Glomerular visceral epithelial cell (primary cell): ENCODE measurements around the gene SNTG2.

Experiments
- DNase-seq: peaks from one replicate; pipeline ENCODE4 v3.0.0-alpha.2; 2016; ENCODE audit errors: extremely low spot score

Gene SNTG2

DNA sequence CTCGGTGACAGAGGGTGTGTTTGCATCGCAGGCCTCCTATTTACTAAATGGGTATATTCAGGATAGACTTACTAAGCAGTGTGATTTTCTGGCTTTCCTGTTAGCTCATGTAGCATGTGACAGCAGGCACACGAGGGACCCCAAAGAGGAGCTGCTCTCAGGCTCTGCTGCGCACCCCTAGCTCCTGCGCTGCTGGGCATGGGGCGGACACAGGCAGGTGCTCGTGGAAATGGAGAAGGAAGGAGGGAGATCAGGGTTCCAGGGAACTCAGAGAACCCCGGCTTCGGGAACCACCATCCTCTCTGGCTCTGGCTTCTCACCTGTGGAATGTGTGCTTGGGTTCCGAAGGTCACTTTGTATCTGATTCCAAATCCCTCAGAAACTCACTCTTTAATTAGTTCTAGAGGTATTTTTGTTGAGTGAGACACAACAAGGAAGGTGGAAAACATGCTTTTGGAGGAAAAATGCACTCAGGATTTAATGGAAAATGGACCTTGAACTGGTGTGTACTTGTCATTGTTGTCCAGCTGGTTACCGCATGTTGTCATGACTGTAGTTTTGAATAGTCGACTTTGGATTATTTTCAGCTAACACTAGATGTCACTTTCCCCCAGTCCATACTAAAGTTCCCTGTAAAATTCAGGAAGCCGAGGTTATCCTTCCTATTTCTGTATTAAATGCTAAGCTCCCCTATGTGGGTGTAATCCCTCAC lies 3.5 kb downstream of the SNTG2 start:
- DNase-seq = no peak

DNA sequence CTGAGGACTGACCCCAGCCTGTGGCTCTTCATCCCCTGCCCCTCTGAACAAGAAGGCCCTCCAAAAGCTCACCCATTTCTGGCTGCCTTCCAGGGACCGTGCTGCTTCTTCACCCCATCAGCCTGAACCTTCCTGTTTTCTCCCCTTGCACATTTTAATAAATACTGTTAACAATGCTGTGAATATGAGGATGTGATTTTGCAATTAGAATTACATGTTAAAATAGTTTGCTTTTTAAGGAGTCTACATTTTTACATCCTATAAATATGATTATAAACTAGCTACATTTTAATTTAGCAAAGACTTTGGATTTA lies 4.0 kb downstream of the SNTG2 start:
- no peak for DNase-seq

DNA sequence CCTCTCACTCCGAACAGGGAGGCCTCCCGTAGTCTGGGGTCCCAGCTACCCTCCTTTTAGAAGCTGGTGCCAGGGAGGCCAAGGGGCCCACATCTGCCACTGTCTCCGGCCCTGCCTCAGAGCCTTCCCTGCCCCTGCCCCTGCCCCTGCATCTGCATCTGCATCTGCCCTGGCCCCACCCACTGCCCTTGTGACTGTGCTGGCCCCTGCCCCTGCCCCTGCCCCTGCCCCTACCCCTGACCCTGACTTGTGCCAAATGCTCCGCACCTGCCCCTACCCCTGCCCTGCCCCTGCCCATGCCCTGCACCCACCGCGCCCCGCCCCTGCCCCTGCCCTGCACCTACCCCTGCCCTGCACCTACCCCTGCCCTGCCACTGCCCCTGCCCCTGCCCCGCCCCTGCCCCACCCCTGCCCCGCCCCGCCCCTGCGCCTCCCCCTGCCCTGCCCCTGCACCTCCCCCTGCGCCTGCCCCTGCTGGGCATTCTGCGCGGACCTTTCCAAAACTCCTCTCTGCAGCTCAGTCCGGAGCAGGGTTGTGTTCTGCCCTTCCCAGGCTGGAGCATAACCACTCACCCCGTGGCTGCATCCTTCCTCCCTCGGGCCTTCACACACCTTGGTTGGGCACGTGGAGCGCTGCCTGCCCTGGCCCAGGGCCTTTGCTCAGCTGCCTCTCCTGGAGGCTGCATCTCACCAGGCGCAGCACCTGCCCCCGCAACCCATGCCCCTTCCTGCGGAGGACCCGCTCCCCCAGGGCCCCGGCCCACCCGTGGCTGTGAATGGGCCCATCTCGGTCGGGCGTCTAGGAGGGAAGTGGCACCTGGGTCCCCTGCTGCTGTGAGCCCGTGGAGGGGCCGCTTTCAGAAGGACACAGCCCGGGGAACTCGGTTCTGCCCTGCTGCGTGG lies 5.4 kb downstream of the SNTG2 start:
- no peak for DNase-seq

DNA sequence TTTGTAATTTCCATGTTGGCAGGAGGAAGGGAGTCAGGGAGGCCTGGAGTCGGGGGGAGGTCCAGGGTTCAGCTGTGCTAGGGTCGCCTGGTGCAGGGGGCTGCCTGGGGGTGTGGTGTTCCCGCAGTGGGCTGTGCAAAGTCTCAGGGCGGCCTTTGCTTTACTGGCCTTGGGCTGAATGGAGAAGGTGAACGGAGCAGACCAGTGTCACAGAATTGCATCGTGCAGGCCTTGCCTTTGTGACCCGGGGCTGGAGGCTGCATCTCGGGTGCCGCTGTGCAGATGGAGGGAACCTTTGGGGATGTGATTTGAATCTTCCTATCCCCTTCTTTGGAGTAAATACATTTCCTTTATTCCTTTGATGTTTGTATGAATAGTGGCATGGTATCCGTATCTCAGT lies 8.8 kb downstream of the SNTG2 start:
- no peak for DNase-seq

DNA sequence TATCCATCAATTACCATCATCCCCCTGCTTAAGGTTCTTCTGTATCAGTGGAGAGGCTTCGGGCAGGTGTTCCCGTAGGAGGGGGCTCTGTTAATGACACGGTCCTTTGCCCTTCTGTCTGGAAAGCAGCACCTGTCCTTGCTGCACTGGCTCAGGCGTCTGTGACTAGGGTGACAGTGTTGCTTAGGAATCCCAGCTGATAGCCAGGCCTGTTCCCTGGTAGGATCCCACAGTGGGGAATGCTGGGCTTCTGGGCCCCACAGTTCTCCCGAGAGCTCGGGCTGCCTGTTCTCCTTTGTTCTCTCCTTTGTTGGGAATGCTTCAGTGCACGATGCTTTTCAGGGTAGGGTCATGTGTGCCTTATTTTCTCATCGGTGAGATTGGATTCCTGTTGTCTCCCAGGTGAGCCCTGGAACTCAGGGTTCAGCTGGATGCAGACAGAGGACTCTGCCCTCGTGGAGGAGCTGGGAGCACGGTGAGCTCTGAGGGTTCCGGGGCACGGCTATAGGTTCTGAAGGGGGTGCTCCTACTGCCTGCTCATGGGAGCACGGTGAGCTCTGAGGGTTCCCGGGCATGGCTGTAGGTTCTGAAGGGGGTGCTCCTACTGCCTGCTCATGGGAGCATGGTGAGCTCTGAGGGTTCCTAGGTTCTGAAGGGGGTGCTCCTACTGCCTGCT lies 9.6 kb downstream of the SNTG2 start:
- DNase-seq = no peak

DNA sequence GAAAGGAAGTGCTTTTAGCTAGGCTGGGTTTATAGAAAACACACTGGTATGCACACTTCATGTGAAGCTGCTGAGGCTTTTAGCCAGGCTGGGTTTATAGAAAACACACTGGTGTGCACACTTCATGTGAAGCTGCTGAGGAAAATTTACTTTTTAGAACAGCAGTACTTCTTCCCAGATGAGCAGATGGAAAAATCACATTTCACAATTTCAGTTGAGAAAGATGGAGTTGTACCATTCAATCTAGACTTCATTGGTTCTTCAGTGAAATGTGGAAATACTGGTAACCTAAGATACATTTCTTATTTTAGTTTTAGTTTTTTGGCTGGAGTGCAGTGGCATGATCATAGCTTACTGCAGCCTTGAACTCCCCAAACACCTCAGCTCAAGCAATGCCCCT lies 11.1 kb downstream of the SNTG2 start:
- no peak for DNase-seq

DNA sequence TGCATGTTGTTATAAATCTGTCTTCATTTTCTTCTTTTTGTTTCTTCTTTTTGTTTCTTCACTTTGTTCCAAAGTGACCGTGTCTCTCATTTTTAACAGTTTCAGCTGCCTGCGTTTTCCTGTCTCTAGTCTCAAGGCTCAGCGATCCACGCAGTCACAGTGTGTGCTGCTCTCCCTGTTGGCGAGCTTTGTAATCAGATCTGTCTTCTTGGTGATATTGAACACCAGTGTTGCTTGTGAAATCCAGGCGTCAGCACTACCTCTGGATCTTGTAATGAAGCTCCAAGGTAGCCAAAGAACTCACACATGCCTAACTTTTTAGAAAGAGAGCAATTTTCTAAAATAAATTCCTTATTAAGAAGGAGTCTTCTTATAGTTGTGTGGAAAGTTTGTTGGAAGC lies 13.2 kb downstream of the SNTG2 start:
- DNase-seq = no peak

DNA sequence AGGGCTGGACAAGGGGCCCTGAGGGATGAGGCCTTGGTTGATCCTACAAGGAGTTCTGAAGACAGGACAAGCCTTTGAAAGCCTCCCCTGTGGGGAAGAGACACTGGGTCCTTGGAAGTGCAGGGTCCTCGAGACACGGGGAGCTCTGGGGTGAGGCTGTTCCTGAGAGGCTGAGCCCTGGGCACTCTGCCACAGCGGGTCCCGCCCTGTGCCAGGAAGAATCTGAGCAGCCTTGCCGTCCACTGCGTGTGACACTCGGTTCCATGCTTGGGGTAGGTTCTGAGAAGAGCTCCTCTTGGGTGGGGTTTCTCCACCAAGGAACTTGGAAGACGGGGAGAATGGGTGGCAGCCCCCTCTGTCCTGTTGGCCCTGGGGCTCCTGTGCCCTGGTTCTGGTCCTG lies 13.9 kb downstream of the SNTG2 start:
- DNase-seq = no peak

DNA sequence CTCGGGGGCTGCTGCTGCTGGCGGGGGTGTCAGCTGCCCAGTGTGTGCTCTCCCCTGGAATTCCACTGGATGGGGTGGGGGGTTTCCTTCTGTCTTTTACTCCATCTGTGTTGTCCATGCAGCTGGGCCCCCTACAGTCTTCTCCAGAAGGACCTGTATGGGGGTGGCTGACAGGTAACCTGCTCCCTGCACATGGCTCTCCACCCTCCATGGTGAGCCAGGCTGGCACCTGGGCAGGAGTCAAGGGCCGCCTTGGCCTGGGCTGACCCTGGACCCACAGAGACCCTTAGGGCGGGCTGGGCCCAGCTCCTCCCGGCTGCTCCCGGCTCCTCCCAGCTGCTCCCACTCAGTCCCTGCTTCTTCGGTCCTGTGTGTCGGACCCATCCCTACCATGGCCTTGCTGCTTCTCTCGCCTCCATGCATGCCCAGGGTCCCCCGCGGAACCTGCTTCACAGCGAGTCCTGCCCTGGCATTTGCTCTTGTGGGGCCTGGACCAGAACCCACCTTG lies 15.0 kb downstream of the SNTG2 start:
- no peak for DNase-seq

DNA sequence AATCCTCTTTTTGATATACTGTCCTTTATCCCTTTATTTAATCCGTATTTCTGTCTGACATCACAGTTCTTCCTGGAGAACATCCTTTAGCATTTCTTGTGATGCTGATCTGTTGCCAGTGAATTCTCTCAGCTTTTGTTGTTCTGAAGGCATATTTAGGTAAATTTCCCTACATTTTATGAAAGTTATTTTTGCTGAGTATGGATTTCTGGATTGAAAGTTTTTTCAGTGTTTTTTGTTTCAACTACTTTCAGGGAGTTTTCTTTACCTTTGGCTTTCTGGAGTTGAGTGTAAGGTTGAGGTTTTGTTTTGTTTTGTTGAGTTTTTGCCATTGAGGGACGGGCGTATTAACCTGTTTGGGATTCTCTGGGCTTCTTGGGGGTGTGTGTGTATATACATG lies 22.5 kb downstream of the SNTG2 start:
- DNase-seq = no peak

DNA sequence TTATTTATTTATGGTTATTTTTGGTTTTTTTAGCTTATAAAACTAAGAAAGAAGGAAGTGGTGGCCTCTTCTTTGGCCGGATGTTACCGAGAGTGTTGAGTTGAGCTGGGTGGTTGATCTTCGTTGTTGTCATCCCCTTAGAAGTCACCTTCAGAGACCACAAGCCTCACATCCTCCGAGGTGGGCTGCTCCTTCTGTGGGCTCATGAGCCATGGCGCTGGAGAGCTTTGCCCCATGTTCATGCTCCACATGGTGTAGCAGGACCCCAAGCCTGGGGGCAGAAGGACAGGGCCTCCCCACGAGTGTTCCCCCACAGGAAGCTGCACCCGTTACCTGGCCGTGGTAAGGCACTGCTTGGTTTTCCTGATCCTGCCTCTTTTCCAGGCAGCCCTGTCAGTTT lies 23.4 kb downstream of the SNTG2 start:
- no peak for DNase-seq

DNA sequence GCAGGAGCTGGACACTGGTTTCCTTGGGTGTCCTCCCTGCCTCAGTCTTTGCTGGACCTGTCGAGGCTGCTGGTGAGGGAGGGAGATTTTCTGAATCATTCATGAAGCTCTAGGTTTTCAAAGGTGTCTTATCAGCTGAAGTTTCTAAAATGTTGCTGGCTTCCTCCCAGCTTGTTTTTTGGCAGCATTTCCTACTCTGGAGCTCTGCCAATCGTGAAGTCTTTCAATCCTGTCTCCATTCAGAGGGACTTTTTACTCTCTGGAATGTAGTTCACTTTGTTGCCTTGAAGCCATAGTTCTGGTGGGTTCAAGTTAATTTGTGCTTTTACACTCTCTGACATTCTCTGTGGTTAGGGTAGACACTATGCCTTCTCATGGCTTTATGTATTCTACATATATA lies 23.9 kb downstream of the SNTG2 start:
- no peak for DNase-seq

DNA sequence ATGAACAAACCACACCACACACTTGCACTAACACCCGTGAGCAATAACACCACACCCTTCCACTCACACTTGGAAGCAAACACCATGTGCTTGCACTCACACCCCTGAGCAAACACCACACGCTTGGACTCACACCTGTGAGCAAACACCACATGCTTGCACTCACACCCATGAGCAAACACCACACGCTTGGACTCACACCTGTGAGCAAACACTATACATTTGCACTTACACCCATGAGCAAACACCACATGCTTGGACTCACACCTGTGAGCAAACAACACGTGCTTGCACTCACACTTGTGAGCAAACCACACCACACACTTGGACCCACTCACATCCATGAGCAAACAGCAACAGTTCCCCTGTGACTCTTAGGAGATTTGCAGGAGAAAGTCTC lies 24.4 kb downstream of the SNTG2 start:
- DNase-seq = no peak

DNA sequence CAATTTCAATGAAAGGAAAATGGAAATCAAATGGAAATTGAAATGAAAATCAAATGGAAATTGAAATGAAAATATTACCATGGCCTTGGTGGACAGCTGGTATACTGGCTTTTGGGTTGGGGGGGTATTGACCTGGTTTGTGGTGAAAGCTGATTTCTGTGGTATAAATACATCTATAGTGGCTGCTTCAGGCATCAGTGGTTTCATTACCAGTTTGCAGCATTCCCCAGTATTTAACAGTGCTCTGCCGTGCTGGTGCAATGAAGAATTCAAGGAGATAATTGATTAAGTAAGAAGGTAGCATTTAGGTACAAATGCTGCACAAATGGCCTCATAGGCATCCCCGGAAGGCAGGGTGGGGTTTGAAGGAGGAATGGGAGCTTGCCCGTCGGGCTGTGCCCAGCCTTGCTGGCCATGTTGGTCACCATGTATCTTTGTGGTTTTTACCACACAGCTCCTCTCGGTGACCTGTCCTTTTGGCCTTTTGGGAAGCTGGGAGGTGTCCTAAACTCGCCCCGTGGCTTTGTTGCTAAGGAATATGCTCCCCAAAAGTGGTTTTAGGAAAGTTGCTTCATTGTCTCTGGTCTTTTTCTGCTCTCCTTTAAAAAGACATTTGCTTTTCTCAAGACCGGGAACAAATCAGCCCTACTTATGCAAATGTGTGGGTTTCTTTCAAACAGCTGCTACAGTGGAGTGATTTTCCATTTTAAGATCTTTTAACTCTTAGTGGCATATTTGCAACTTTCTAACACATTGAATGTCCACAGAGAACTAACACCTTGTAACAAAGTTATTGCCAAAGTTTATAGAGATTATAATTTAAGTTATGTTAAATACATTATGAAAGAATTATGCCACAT lies 28.6 kb downstream of the SNTG2 start:
- DNase-seq = no peak

DNA sequence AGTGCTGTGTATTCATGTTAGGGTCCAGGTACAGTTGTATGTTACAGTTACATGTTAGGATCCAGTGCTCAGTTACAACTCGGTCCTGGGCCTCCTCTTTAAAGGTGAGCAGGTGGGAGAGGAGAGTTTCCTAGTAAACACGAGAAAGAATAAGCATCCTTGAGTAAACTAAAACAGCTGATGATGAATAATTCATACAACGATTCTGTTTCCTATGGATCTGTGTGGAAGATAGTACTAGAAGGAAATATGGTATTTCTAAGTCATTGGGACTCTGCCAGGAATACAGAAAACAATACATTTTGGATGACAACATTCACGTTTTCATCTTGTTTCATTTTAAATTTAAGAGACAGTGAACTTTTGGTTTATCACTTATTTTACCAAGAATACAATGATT lies 29.5 kb downstream of the SNTG2 start:
- DNase-seq = no peak

DNA sequence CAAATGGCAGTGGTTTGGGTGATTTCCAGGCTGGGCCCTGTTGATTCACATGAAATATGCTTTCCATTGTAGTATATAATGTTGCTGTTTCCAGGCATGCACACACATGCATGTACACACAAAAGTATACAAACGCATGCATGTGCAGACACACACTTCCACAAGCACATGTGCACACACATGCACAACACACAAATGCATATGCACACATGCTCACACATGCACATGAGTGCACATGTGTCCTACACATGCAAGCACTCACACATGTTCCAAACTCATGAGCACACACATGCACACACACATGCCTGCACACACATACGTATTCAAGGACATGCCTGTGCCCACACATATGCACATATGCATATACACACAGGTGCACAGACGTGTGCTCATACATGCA lies 30.6 kb downstream of the SNTG2 start:
- no peak for DNase-seq

DNA sequence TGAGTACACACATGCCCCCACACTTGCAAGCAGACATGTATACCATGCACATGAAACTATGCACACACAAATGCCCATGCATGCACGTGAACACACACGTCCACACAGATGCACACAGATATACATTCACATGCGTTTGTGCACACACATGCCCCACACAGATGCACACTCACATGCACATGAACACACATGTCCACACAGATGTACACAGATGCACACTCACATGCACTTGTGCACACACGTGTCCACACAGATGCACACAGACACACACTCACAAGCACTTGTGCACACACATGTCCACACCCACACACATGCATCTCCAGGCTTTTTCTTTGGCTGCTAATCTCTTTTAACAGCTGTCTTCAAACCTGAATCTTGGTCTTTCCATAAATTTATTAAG lies 31.1 kb downstream of the SNTG2 start:
- DNase-seq = no peak

DNA sequence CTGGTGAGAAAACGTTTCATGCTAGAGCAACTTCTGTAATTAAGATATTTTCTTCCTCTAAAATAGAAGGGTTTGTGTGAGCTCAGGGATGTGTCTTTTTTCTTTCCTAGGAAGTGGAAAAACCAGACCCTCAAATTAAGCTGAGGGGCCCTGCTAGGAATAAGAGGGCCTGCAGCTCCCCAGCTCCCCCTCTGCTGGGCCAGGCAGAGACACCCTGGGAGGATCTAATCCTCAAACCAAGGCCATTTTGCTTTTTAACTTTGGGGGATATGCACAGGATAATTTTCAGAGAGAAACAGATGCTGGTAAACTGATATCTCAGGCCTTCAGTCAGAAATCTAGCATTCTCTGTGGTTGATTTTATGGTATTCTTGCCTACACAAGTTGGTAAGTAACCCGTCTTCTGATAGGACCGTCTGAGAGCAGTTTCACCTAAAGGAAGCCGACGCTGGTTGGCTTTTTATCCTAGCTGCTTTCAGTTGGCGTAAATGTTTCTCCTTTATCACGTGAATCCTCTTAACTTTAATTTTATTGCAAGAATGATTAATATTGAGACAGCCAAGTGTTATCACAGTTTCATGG lies 34.8 kb downstream of the SNTG2 start:
- DNase-seq = no peak

DNA sequence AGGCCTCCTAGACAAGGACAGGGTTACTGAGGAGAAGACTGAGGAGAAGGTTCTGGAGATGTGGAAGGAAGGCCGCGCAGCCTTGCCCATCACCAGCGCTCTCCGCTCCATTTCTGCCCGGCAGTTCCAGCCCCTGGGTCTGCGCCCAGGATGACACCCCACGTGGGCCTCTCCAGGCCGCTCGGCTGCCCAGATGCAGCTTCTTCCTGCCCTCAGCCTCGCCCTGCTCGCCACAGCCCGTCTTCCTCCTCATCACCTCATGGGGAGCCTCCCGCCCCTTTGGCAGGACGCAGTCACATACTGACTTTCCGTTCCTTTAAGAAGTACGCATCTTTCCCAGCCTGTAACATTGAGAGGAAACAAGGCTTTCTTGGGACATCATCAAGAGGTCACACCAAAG lies 37.1 kb downstream of the SNTG2 start:
- DNase-seq = no peak

DNA sequence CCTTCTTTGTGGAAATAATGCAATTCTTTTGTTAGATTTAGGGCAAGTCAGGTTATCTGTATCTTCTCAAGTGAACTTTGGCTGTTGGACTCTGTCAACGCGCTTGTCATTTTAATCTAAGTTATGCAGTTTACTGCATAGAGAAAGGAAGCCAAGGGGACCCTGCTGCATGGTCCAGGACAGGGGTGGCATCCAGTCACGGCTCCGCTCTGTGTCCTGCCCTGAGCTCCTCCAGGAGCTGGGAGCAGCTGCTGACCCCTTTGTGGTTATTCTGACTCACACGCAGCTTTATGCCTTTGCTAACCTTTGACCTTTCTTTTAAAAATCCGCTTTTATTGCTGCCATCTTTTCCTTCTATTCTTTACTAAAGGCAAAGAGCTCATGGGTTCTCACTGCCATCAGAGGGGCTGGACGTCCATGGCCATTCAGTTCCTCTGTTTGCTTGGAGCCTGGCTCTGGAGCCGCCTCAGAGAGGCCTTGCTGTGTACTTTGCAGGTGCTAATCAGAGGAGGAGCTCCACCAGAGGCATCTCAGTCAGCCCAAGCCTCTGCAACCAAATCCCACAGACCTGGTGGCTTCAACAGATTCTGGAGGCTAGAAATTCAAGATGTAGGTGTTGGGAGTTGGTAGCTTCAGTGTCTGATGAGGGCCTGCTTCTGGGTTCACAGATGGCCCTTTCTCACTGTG lies 39.3 kb downstream of the SNTG2 start:
- no peak for DNase-seq

DNA sequence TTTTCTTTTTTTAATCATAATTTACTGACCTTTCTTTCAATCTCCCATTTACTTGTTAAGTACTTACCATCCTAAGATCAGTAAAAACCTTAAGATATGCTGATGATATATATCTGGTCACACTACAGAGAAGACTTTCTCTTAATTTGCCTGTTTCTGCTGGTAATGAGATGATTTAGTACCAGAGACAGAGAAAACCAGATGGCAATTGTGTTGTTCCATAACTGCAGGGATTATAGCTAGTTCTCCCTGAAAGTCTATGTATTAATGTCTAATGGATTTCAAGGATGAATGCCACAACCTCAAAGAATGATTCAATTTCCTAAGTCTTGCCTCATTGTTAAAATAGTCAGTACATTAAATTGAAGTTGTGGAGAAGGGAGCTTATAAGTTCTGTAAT lies 40.3 kb downstream of the SNTG2 start:
- DNase-seq = no peak
